Activated CD4-positive, alpha-beta memory T cell treated with anti-CD3 and anti-CD28 coated beads, Interleukin-2, amount 10 ng/mL, durations not matched to agents 7 days and 5 days (primary cell): ENCODE data around the gene EIF1AD. TPM values are rescaled to one million over a fixed set of nuclear protein-coding genes. Genes with fewer than 3 reads are reported as not detected.
A peak's percentile ranks its signal among the peaks of the same experiment; 100 is the strongest.
"Not testable (repeated sequence)": the region's sequence is repeated elsewhere in the genome, so short reads cannot be mapped to it uniquely, and the experiment has no call there.

Source experiments
- CTCF ChIA-PET: fragments of 350-600 bp; sonication (Branson Sonifier 250); formaldehyde crosslinking; loops from one replicate; lab custom pipeline; 2021; ENCODE audit warnings: antibody characterized with exemption, inconsistent platforms; lab: Charles Lee
- POLR2A ChIA-PET: fragments of 350-600 bp; sonication (Branson Sonifier 250); formaldehyde crosslinking; loops from one replicate; lab custom pipeline; 2021; ENCODE audit warnings: antibody characterized with exemption; lab: Charles Lee
- DNase-seq: peaks from one replicate; pipeline ENCODE4 v3.0.0-alpha.2; 2020
- H3K27ac Mint-ChIP-seq: one replicate; pipeline ENCODE4 v1.8.0; 2021; ENCODE audit warnings: mild to moderate bottlenecking, mixed read lengths
- H3K27me3 Mint-ChIP-seq: one replicate; pipeline ENCODE4 v1.8.0; 2021; ENCODE audit warnings: mixed read lengths
- H3K36me3 Mint-ChIP-seq: one replicate; pipeline ENCODE4 v1.8.0; 2021; ENCODE audit warnings: low read depth, mixed read lengths
- H3K4me1 Mint-ChIP-seq: one replicate; pipeline ENCODE4 v1.8.0; 2021; ENCODE audit warnings: mixed read lengths
- H3K4me3 Mint-ChIP-seq: one replicate; pipeline ENCODE4 v1.8.0; 2021; ENCODE audit warnings: mild to moderate bottlenecking, mixed read lengths
- H3K9me3 Mint-ChIP-seq: one replicate; pipeline ENCODE4 v1.8.0; 2021; ENCODE audit warnings: mixed read lengths
- total RNA-seq, 2 experiments: library from RNA; stranded (reverse); gene quantifications; one replicate each; pipeline ENCODE4 v1.2.3, GENCODE V29; 2021

The EIF1AD gene
- total RNA-seq, 2 experiments from 2014 or later = 43.6 to 45.9 TPM

GRCh38 chr11:65958291-65958690, 43.7 kb downstream of the EIF1AD start:
- H3K36me3 Mint-ChIP-seq = peaks cover 11% of the 10 kb centered on the region
- no peak for DNase-seq

DNA sequence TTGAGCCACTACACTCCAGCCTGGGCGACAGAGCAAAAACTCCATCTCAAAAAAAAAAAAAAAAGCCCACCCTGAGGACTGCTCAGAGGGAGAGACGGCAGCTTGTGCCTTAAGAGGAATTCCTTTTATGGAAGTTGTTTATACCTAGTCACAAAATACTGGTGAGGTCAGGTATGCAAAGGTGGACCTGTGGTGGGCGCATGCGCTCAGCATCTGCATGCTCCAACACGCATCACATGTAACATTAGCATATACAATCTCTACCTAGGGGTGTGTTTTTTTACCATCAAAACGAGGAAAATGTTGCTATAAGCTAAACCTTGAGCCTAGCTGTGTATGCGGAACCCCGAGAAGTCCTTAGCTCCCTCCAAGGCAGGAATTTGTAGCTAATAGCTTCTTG, 47.2 kb downstream of the EIF1AD start:
- no peaks in the 10 kb centered on the region for H3K9me3 Mint-ChIP-seq
- H3K27me3 Mint-ChIP-seq = peaks cover 3% of the 10 kb centered on the region
- CTCF ChIA-PET = interaction anchor here (0.6 to 1.4 kb wide), 4 partner anchors 15 to 407 kb away, joined by 3 to 6 read pairs (median 3); no protein-coding TSS in a partner anchor
- H3K4me1 Mint-ChIP-seq = peaks cover 20% of the 10 kb centered on the region
- no peaks in the 10 kb centered on the region for H3K36me3 Mint-ChIP-seq
- H3K27ac Mint-ChIP-seq = no peak overlapping the region
- no peak overlapping the region for H3K4me3 Mint-ChIP-seq
- no peak for DNase-seq
- POLR2A ChIA-PET = interaction anchor here (2.7 to 8.6 kb wide), 2 partner anchors 27 to 64 kb away, joined by 10 to 80 read pairs; partner anchors contain the start of genes CCDC85B and FIBP

More at GRCh38 chr11:65958291-65958690, 43.7 kb downstream of the EIF1AD start:
- no peak overlapping the region for H3K4me3 Mint-ChIP-seq
- CTCF ChIA-PET = interaction anchor here (0.8 to 2.1 kb wide), 2 partner anchors 68 to 74 kb away, joined by 3 to 11 read pairs; partner anchors contain the start of gene CCDC85B
- peaks cover 44% of the 10 kb centered on the region for H3K4me1 Mint-ChIP-seq
- H3K27me3 Mint-ChIP-seq = no peaks in the 10 kb centered on the region
- peak overlapping the region; percentile 40 for H3K27ac Mint-ChIP-seq
- H3K9me3 Mint-ChIP-seq = no peaks in the 10 kb centered on the region
- POLR2A ChIA-PET = interaction anchor here (0.8 to 8.6 kb wide), 7 partner anchors 21 to 99 kb away, joined by 3 to 80 read pairs (median 5); partner anchors contain the start of genes CCDC85B, FIBP and MUS81

GRCh38 chr11:65953471-65953870, 48.5 kb downstream of the EIF1AD start:
- CTCF ChIA-PET = no interaction called here
- no peak overlapping the region for H3K27ac Mint-ChIP-seq
- POLR2A ChIA-PET = interaction anchor here (2.7 kb wide), 1 partner anchor 25 kb away, joined by 10 read pairs; no protein-coding TSS in a partner anchor
- DNase-seq = no peak
- peaks cover 3% of the 10 kb centered on the region for H3K27me3 Mint-ChIP-seq
- no peak overlapping the region for H3K4me3 Mint-ChIP-seq
- no peaks in the 10 kb centered on the region for H3K36me3 Mint-ChIP-seq
- H3K9me3 Mint-ChIP-seq = no peaks in the 10 kb centered on the region
- peaks cover 20% of the 10 kb centered on the region for H3K4me1 Mint-ChIP-seq

GRCh38 chr11:65952052-65952521, 49.9 kb downstream of the EIF1AD start:
- CTCF ChIA-PET = interaction anchor here (0.6 kb wide), 1 partner anchor 63 kb away, joined by 3 read pairs; no protein-coding TSS in a partner anchor

DNA sequence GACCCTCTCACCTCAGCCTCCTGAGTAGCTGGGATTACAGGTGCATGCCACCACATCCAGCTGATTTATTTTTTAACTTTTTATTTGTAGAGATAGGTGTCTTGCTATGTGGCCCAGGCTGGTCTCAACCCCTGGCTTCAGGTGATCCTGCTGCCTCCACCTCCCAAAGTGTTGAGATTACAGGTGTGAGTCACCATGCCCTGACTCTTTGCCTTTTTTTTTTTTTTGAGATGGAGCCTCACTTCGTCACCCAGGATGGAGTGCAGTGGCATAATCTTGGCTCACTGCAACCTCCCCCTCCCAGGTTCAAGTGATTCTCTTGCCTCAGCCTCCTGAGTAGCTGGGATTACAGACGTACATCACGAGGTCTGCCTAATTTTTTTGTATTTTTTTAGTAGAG, 50.3 kb downstream of the EIF1AD start:
- not testable (repeated sequence) for H3K9me3 Mint-ChIP-seq

More at GRCh38 chr11:65952052-65952521, 49.9 kb downstream of the EIF1AD start:
- H3K27me3 Mint-ChIP-seq = peaks cover 7% of the 10 kb centered on the region
- H3K27ac Mint-ChIP-seq = no peak overlapping the region
- H3K4me3 Mint-ChIP-seq = no peak overlapping the region
- peaks cover 7% of the 10 kb centered on the region for H3K4me1 Mint-ChIP-seq
- POLR2A ChIA-PET = no interaction called here
- no peaks in the 10 kb centered on the region for H3K9me3 Mint-ChIP-seq
- no peak for DNase-seq
- no peaks in the 10 kb centered on the region for H3K36me3 Mint-ChIP-seq

GRCh38 chr11:65950711-65951110, 51.2 kb downstream of the EIF1AD start:
- H3K36me3 Mint-ChIP-seq, H3K9me3 Mint-ChIP-seq, CTCF ChIA-PET, H3K4me3 Mint-ChIP-seq, H3K4me1 Mint-ChIP-seq, H3K27ac Mint-ChIP-seq, H3K27me3 Mint-ChIP-seq, DNase-seq: not testable (repeated sequence)
- POLR2A ChIA-PET = interaction anchor here (1.2 kb wide), 1 partner anchor 59 kb away, joined by 3 read pairs; no protein-coding TSS in a partner anchor

More for the DNA sequence above, 50.3 kb downstream of the EIF1AD start:
- H3K4me3 Mint-ChIP-seq, DNase-seq, H3K27me3 Mint-ChIP-seq, H3K36me3 Mint-ChIP-seq, H3K27ac Mint-ChIP-seq, H3K4me1 Mint-ChIP-seq: not testable (repeated sequence)
- POLR2A ChIA-PET = interaction anchor here (1.2 kb wide), 1 partner anchor 60 kb away, joined by 3 read pairs; no protein-coding TSS in a partner anchor
- CTCF ChIA-PET = interaction anchor here (0.6 kb wide), 1 partner anchor 63 kb away, joined by 3 read pairs; no protein-coding TSS in a partner anchor

DNA sequence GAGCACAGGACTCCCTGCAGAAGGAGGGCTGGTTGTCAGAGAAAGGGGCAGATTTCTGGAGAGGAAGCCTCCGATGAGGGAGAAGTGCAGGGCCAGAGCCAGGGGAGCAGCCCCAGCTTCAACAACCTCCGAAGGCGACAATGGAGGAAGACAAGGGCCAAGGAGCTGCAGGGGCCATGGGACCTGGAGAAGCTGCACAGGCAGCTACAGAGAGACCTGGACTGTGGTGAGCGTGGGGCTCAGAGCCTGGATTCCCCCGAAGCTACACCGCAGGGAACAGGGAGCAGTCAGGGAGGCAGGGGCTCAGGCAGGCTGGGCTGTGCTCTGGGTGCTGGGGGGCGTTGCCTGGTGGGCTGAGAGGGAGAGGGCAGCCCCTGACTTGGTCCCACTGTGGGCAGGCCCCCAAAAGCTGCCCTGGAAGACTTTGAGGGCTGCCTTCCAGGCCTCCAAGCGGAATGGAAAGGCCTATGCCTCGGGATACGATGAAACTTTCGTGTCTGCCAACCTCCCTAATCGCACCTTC, 54.3 kb downstream of the EIF1AD start:
- Mint-ChIP-seq H3K4me3 (no peak overlapping the region), H3K27ac (no peak overlapping the region), H3K36me3 (no peaks in the 10 kb centered on the region), H3K9me3 (no peaks in the 10 kb centered on the region), H3K4me1 (no peaks in the 10 kb centered on the region), H3K27me3 (peaks cover 7% of the 10 kb centered on the region)
- POLR2A ChIA-PET = interaction anchor here (0.6 to 0.8 kb wide), 2 partner anchors 9 to 15 kb away, joined by 3 read pairs; no protein-coding TSS in a partner anchor
- DNase-seq = no peak
- CTCF ChIA-PET = no interaction called here

DNA sequence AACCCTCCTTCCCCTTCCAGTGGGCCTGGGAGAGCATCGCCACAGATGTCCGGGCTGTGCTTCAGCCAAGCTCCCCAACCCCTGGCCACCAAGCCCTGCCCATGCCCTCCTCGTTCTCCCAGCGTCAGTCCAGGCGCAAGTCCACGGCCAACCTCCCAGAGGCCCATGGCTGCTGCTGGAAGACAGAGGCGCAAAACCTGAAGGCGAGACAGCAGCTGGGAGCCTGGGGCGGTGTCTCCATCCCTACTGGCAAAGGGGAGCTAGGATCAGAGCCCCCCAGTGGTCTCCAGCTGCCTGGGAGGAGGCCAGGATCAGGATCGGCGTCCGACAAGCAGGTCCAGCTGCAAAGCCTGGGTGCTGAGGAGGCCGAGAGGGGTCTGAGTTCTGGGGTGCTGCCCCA, 54.8 kb downstream of the EIF1AD start:
- H3K4me1 Mint-ChIP-seq = no peaks in the 10 kb centered on the region
- H3K36me3 Mint-ChIP-seq = no peaks in the 10 kb centered on the region
- no peak overlapping the region for H3K4me3 Mint-ChIP-seq
- DNase-seq = no peak
- peaks cover 6% of the 10 kb centered on the region for H3K27me3 Mint-ChIP-seq
- no peaks in the 10 kb centered on the region for H3K9me3 Mint-ChIP-seq
- POLR2A ChIA-PET = interaction anchor here (0.6 to 0.8 kb wide), 2 partner anchors 9 to 15 kb away, joined by 3 read pairs; no protein-coding TSS in a partner anchor
- no peak overlapping the region for H3K27ac Mint-ChIP-seq
- CTCF ChIA-PET = no interaction called here

DNA sequence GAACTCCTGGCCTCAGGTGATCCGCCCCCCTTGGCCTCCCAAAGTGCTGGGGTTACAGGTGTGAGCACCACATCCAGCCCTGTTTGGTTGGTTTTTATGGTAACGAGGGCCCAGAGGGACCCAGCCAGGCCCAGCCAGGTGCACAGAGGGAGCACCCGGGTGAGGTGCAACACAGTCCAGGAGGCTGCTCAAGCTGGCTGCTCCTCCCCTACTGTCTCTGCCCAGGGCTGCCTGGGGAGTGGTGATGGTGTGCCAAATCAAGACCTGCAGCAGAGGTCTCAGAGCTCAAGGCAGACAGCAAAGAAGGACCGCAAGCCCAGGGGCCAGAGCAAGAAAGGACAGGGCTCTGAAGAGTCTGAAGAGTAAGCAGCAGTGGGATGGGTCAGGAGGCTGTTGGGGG, 55.3 kb downstream of the EIF1AD start:
- Mint-ChIP-seq H3K9me3 (no peaks in the 10 kb centered on the region), H3K4me3 (no peak overlapping the region), H3K36me3 (no peaks in the 10 kb centered on the region), H3K27ac (no peak overlapping the region), H3K27me3 (peaks cover 4% of the 10 kb centered on the region), H3K4me1 (peaks cover under 1% of the 10 kb centered on the region)
- DNase-seq = no peak
- ChIA-PET CTCF (no interaction called here), POLR2A (interaction anchor here (1.2 kb wide), 1 partner anchor 16 kb away, joined by 3 read pairs; no protein-coding TSS in a partner anchor)

Other genes with a start within 250 kb of the EIF1AD start
- 10 to 100 TPM; 21.2 to 21.5 TPM for gene AP5B1, start 221.2 kb downstream of the EIF1AD start, total RNA-seq
- not detected for gene OVOL1, start 215.1 kb downstream of the EIF1AD start, total RNA-seq
- gene SNX32, start 168.2 kb downstream of the EIF1AD start, total RNA-seq = 1 to 10 TPM in 1 of 2 experiments, under 1 TPM in 1; 0.83 to 1.6 TPM
- 1,000 to 10,000 TPM; 1,733 to 1,734 TPM for gene CFL1, start 144.0 kb downstream of the EIF1AD start, total RNA-seq
- gene MUS81, start 141.7 kb downstream of the EIF1AD start, total RNA-seq = 10 to 100 TPM; 86.9 to 91.9 TPM
- gene EFEMP2, start 129.4 kb downstream of the EIF1AD start, total RNA-seq = 10 to 100 TPM; 13.8 to 14.7 TPM
- gene CTSW, start 122.3 kb downstream of the EIF1AD start, total RNA-seq = 10 to 100 TPM; 75.9 to 80.5 TPM
- 10 to 100 TPM; 71.7 to 77.4 TPM for gene FIBP, start 113.7 kb downstream of the EIF1AD start, total RNA-seq
- gene CCDC85B, start 111.5 kb downstream of the EIF1AD start, total RNA-seq = 10 to 100 TPM; 53.2 to 55.8 TPM
- gene FOSL1, start 101.8 kb downstream of the EIF1AD start, total RNA-seq = 1 to 10 TPM; 4.5 to 5.0 TPM
- 10 to 100 TPM; 34.1 to 34.2 TPM for gene C11orf68, start 83.1 kb downstream of the EIF1AD start, total RNA-seq
- 100 to 1,000 TPM; 162 to 180 TPM for gene DRAP1, start 82.7 kb downstream of the EIF1AD start, total RNA-seq
- not detected for gene TSGA10IP, start 56.7 kb downstream of the EIF1AD start, total RNA-seq
- 10 to 100 TPM; 59.5 to 61.5 TPM for gene SART1, start 40.4 kb downstream of the EIF1AD start, total RNA-seq
- gene BANF1, start 346 bp upstream of the EIF1AD start, total RNA-seq = 100 to 1,000 TPM; 191 to 196 TPM
- gene CST6, start 9.9 kb upstream of the EIF1AD start, total RNA-seq = under 1 TPM; 0.30 to 0.65 TPM
- gene CATSPER1, start 24.3 kb upstream of the EIF1AD start, total RNA-seq = under 1 TPM; 0.33 to 0.58 TPM
- gene GAL3ST3, start 47.0 kb upstream of the EIF1AD start, total RNA-seq = not detected
- 100 to 1,000 TPM; 230 to 241 TPM for gene SF3B2, start 50.2 kb upstream of the EIF1AD start, total RNA-seq
- gene PACS1, start 68.1 kb upstream of the EIF1AD start, total RNA-seq = 10 to 100 TPM; 86.4 to 95.0 TPM